GM12872 (cell line): ENCODE data around the gene NHS.

Experiments
- CTCF ChIP-seq: IDR thresholded peaks from 3 replicates; pipeline ENCODE4 v1.5.1; 2011; ENCODE audit warnings: low read depth, mild to moderate bottlenecking, low read length, moderate library complexity; ENCODE audit not compliant: insufficient read depth

The NHS gene

DNA sequence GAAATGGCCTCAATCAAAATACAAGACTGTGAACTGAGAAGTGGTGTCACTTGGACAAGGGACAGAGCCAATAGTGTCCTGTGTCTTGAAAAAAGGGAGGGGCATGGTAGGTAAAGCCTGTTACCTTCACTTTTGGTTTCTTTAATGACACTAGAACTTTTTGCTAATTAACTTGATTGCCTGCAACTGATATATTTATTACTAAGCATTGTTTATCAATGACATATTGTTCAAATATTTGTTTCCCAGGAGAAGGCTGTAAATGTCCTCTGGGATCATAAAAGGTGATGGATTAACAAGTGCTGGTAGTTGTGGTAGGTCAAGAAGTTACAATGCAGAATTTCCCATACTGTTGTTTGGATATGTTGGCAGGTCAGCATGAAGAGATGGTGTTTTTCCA lies 268.5 kb downstream of the NHS start:
- TF ChIP-seq CTCF = no peak

DNA sequence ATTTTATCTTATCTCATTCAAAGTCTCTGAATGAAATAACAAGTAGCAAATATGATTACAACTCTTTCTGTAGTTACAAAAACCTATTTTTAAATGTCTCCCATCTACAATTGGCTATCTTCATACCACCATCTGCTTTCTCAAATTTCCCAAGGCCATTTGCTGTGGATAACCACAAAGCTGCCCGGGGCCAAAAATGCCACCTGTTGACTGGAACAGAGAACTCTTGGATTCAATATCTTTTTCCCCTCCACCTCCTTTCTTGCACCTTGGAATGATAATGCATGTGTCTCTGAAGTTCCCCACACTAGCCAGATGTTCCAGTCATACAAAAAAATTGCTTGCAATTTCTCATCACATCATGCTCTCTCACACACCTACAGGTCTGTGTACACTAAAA lies 269.0 kb downstream of the NHS start:
- no peak for TF ChIP-seq CTCF

DNA sequence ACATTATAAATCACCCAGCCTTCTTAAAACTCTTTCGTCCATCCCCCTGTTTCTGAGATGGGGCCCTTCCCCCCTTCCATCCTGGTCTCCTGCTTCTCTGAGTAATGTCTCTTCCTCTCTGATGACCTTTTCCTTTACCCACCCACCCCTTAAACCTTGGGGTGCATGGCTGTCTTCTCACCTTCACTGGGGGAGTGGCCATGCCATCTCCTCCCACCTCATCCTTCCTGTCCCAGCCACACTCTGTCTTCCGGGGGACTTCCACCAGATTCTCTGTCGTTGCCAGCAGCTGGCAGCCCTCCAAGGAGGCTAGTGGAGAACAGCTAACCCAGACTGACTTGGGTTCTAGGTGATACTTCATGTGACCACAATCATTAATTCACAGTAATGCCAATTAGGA lies 279.1 kb downstream of the NHS start:
- no peak for TF ChIP-seq CTCF

GRCh38 chrX:17655211-17656034 lies 280.4 kb downstream of the NHS start:
- no peak for TF ChIP-seq CTCF

- no peak for TF ChIP-seq CTCF
These were observed 281.0 kb downstream of the NHS start for GRCh38 chrX:17656035-17656418.

DNA sequence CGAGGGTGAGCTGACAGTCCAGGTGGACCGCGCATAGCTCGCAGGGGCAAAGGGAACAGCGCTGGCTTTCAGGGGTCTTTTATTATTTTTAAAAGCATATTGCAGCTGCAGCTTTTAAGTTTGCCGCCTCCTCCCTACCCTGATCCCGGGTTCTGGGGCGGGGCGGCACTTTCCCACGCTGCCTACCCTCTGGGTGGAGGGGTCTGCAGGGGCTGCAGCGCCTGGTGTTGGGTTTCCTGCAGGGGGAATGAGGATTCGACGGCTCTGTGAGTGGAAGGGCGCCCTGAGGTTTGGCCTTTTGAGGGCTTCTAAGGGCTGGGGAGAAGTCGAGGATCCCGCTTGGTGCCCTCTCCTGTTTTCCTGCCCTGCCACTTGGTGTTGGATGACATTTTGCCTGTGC lies 281.6 kb downstream of the NHS start:
- TF ChIP-seq CTCF = no peak

GRCh38 chrX:17662391-17662790 lies 287.4 kb downstream of the NHS start:
- TF ChIP-seq CTCF = no peak

DNA sequence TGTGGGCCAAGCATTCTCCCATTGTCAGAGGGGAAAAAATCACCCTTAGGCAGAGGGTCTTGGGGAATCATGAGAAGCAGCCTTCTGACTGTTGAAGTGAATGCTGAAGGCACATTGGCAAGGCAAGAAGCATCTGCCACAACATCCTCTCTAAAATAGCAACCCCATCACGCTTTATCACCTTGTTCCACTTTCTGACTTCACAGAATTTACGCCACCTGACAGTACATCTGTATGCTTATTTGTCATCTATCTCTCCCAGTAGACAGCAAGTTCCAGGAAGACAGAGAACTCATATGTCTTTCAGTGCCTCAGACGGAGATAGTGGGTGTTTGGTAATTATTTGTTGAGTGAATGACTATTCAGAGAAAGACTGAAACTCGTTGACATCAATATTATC lies 293.9 kb downstream of the NHS start:
- no peak for TF ChIP-seq CTCF
